BJ (cell line): ENCODE results near the gene CALML6. TPM values are rescaled to one million over a fixed set of nuclear protein-coding genes. Genes with fewer than 3 reads are reported as not detected.

Source experiments
- CTCF ChIA-PET: fragments of 350-600 bp; formaldehyde crosslinking; extraction: SDS; loops from one replicate; lab custom pipeline; 2021; ENCODE audit warnings: antibody characterized with exemption, inconsistent platforms; lab: Yijun Ruan, JAX
- POLR2A ChIA-PET: fragments of 300-600 bp; sonication (Branson Sonifier 250); formaldehyde crosslinking; extraction: SDS; loops from one replicate; lab custom pipeline; 2021; ENCODE audit warnings: antibody characterized with exemption; lab: Charles Lee
- DNase-seq: peaks from one replicate; pipeline ENCODE4 v3.0.0-alpha.2; 2011; ENCODE audit warnings: low read depth
- H3K27me3 ChIP-seq: 2 replicates; pipeline ENCODE4 v1.6.0; 2011; ENCODE audit warnings: low read length; ENCODE audit not compliant: control insufficient read depth, insufficient read depth
- H3K36me3 ChIP-seq: 2 replicates; pipeline ENCODE4 v1.5.1; 2011; ENCODE audit warnings: low read length; ENCODE audit not compliant: control insufficient read depth, insufficient read depth
- H3K4me3 ChIP-seq: 2 replicates; pipeline ENCODE4 v1.5.1; 2011; ENCODE audit warnings: low read depth, mild to moderate bottlenecking, control low read depth, low read length
- polyA minus RNA-seq: library from RNA; depleted of rRNA, polyadenylated mRNA; stranded (reverse); fragments of >200 nt; gene quantifications from 2 replicates; pipeline ENCODE4 v1.2.3, GENCODE V29; 2011; rRNA and poly(A)+ RNA removed
- polyA plus RNA-seq: library from polyadenylated mRNA; depleted of rRNA; stranded (reverse); fragments of >200 nt; gene quantifications from 2 replicates; pipeline ENCODE4 v1.2.3, GENCODE V29; 2011; rRNA removed
- TF ChIP-seq, protein P1 (sequence below): IDR thresholded peaks from 2 replicates; pipeline ENCODE4 v1.5.1; 2011; ENCODE audit warnings: low read depth, mild to moderate bottlenecking, control low read depth, inconsistent platforms, low read length, moderate library complexity; ENCODE audit not compliant: insufficient read depth

Gene CALML6, protein sequence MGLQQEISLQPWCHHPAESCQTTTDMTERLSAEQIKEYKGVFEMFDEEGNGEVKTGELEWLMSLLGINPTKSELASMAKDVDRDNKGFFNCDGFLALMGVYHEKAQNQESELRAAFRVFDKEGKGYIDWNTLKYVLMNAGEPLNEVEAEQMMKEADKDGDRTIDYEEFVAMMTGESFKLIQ
- polyA plus RNA-seq (0.31 and 0.45 TPM in 2 replicates), polyA minus RNA-seq (0.47 TPM in 1 of 2 replicates, not detected in the other)

DNA sequence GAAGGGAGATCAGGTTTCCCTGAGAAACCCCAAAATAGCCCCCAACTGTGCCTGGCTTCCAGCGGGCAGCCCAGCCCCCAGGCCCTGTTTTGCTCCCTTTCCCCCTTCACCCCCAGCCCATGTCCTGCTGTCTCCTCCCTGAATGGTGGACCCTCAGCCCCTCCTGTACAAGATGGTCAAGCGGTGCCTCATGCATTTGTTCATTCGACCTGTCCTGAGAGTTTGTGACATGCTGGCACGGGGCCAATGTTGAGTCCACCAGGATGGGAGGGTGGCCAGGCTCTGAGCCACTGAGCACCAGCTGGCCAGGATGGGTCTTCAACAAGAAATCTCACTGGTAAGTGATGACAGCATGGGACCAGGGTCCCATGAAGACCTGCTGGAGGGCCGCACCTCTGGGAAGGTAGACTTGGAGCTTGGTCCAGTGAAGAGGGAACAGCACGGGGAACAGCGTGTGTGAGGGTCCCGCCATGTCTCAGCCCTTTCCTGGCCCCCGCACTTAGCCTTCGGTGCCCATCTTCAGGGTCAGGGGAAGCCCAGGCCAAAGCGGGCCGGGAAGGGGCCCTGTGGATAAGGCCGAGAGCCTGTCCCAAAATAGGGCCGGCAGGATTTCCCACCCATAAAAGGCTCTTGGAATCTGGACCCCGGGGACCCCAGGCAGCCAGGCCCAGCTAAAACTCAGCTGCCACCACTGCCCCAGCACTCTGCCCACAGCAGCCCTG, at the start of gene CALML6:
Gene CALML6, plus strand, starts transcription at position 290 of the 722 bp plus-strand sequence. Its CDS starts 21 bp downstream, at position 311.
- H3K27me3 ChIP-seq, result 0 out of 2 replicates have a peak, but pooled peaks cover 2% of the 10 kb centered on the region
- H3K36me3 ChIP-seq, result no peaks in the 10 kb centered on the region
- no peak within 1 kb of the TSS for H3K4me3 ChIP-seq
- no peak for DNase-seq
- ChIA-PET POLR2A (no interaction called here), CTCF (no interaction called here)
- TF ChIP-seq, protein P1, sequence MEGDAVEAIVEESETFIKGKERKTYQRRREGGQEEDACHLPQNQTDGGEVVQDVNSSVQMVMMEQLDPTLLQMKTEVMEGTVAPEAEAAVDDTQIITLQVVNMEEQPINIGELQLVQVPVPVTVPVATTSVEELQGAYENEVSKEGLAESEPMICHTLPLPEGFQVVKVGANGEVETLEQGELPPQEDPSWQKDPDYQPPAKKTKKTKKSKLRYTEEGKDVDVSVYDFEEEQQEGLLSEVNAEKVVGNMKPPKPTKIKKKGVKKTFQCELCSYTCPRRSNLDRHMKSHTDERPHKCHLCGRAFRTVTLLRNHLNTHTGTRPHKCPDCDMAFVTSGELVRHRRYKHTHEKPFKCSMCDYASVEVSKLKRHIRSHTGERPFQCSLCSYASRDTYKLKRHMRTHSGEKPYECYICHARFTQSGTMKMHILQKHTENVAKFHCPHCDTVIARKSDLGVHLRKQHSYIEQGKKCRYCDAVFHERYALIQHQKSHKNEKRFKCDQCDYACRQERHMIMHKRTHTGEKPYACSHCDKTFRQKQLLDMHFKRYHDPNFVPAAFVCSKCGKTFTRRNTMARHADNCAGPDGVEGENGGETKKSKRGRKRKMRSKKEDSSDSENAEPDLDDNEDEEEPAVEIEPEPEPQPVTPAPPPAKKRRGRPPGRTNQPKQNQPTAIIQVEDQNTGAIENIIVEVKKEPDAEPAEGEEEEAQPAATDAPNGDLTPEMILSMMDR, result no peak

DNA sequence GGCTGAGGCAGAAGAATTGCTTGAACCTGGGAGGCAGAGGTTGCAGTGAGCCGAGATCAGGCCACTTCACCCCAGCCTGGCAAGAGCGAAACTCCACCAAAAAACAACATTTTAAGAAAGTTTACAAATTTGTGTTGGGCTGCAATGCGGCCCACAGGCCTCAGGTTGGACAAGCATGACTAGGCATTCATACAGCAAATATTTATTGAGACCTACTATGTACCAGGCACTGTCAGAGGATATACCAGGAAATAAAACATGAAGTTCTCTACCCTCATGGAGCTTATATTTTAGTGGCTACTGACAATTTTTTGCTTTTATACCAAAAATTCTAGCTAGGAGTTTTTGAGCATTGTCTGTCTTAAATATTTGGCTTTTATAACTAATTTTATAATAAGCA, 47.9 kb upstream of the CALML6 start:
- Histone ChIP-seq H3K27me3 (no peaks in the 10 kb centered on the region), H3K36me3 (no peaks in the 10 kb centered on the region; the same call in 1 of the 2 replicates), H3K4me3 (no peak overlapping the region)
- TF ChIP-seq, protein P1, result no peak
- ChIA-PET POLR2A (no interaction called here), CTCF (no interaction called here)
- DNase-seq, result no peak

DNA sequence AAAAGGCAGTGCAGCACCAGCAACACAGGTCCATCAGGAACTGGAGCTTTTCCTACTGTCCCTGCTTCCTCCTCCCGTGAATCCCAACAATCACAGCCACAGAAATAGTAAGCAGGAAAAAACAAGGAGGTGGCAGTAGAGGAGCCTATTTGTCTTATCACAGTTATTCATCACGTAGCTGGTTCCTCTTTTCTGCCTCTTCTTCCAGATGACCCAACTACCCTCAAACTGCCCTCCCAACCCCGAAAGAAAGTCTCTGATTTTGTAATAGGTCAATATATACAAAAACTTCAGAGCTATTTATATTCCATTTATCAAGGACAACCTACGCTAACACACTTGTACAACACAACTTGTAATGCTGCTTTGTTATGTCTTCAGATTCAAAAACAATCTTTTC, 45.6 kb upstream of the CALML6 start:
- Histone ChIP-seq H3K36me3 (peaks cover 5% of the 10 kb centered on the region), H3K4me3 (no peak overlapping the region), H3K27me3 (no peaks in the 10 kb centered on the region)
- ChIA-PET CTCF (interaction anchor here (0.8 to 2.2 kb wide), 3 partner anchors 11 to 37 kb away, joined by 3 to 6 read pairs (median 3); no protein-coding TSS in a partner anchor), POLR2A (no interaction called here)
- TF ChIP-seq, protein P1, result no peak
- no peak for DNase-seq

DNA sequence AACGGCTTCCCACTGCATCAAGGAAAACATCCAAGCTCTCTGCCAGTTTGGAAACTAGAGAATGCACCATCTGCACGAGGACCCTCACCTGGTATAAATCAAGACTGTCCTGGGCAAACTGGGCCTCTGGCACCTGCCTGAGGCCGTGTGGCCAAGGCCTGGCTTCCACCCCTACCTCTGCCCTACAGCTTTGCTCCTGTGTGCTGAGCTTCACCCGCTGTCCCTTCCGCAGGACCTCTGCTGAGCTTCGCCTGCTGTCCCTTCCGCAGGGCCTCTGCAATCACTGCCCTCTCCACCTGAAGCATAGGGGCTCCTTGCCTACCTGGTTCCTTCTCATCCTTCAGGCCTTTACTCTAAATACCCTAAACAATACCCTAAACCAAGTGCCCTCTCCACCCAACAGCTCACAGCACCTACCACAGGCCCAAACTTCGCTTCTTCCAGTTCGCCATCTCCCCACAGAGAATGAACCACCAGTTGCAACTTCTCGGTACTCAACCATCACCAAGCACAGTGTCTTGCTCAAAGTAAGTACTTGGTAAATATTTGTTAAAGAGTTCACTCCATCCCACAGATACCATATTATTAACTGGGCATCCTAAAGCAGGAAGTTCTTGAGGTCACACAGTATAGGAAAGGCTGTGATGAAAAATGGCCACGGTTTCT, 42.6 kb upstream of the CALML6 start:
- Histone ChIP-seq H3K27me3 (no peaks in the 10 kb centered on the region), H3K4me3 (no peak overlapping the region), H3K36me3 (peaks cover 8% of the 10 kb centered on the region)
- DNase-seq, result no peak
- CTCF ChIA-PET, result interaction anchor here (1.3 kb wide), 1 partner anchor 11 kb away, joined by 4 read pairs; no protein-coding TSS in a partner anchor
- POLR2A ChIA-PET, result no interaction called here
- TF ChIP-seq, protein P1, result no peak

DNA sequence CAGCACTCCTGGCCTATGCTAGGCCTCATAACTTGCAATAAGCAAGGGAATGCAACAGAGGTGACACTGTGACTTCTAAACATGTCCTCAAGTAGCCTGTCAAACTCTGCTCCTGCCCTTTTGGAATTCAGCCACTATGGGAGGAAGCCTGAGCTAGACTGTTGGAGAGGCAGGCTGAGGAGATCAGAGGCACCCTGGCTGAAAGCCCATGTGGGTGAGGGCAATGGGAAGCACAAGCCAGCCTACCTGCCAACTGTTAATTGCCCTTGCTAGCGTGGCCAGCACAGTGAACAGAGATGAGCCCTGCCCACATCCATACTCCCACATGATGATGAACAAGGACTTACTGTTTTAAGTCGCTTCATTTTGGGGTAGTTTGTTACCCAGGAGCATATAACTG, 41.9 kb upstream of the CALML6 start:
- TF ChIP-seq, protein P1, result no peak
- ChIA-PET POLR2A (no interaction called here), CTCF (no interaction called here)
- H3K4me3 ChIP-seq, result no peak overlapping the region
- peaks cover 8% of the 10 kb centered on the region for H3K36me3 ChIP-seq
- DNase-seq, result no peak
- no peaks in the 10 kb centered on the region for H3K27me3 ChIP-seq
